ENCODE measurements around the gene KCNH1.

The KCNH1 gene

GRCh38 chr1:210706246-210706645 is 427.7 kb downstream of the KCNH1 start:
- DNase-seq, result no peak

- no peak for DNase-seq
Measured at GRCh38 chr1:210705086-210705485, 428.9 kb downstream of the KCNH1 start.

GRCh38 chr1:210703593-210703992 is 430.4 kb downstream of the KCNH1 start:
- DNase-seq, result no peak

GRCh38 chr1:210702506-210702905 is 431.4 kb downstream of the KCNH1 start:
- no peak for DNase-seq

GRCh38 chr1:210700511-210700910 is 433.4 kb downstream of the KCNH1 start:
- no peak for DNase-seq

GRCh38 chr1:210700083-210700482 is 433.9 kb downstream of the KCNH1 start:
- no peak for DNase-seq

GRCh38 chr1:210698661-210699060 is 435.3 kb downstream of the KCNH1 start:
- no peak for DNase-seq

GRCh38 chr1:210697185-210697584 is 436.8 kb downstream of the KCNH1 start:
- DNase-seq, result no peak

GRCh38 chr1:210696709-210697108 is 437.2 kb downstream of the KCNH1 start:
- DNase-seq, result no peak

- no peak for DNase-seq
Measured at GRCh38 chr1:210695026-210695425, 438.9 kb downstream of the KCNH1 start.

- DNase-seq, result no peak
Measured at GRCh38 chr1:210692796-210693195, 441.2 kb downstream of the KCNH1 start.

- DNase-seq, result no peak
Measured at GRCh38 chr1:210691039-210691610, 442.8 kb downstream of the KCNH1 start.

GRCh38 chr1:210690236-210690635 is 443.7 kb downstream of the KCNH1 start:
- no peak for DNase-seq

GRCh38 chr1:210689826-210690225 is 444.1 kb downstream of the KCNH1 start:
- DNase-seq, result no peak

GRCh38 chr1:210688512-210689234 is 445.3 kb downstream of the KCNH1 start:
- no peak for DNase-seq

- DNase-seq, result no peak
Measured at GRCh38 chr1:210687582-210688279, 446.2 kb downstream of the KCNH1 start.

- DNase-seq, result no peak
Measured at GRCh38 chr1:210686841-210687240, 447.1 kb downstream of the KCNH1 start.

- DNase-seq, result no peak
Measured at GRCh38 chr1:210685295-210685650, 448.7 kb downstream of the KCNH1 start.

GRCh38 chr1:210684466-210685294 is 449.3 kb downstream of the KCNH1 start:
- DNase-seq, result no peak

- DNase-seq, result no peak
Measured at GRCh38 chr1:210683403-210684047, 450.4 kb downstream of the KCNH1 start.

- no peak for DNase-seq
Measured at GRCh38 chr1:210681158-210681557, 452.8 kb downstream of the KCNH1 start.

- DNase-seq, result no peak
Measured at GRCh38 chr1:210678306-210678705, 455.6 kb downstream of the KCNH1 start.

- no peak for DNase-seq
Measured at GRCh38 chr1:210677533-210677932, 456.4 kb downstream of the KCNH1 start.

Data from right forelimb (tissue), 1 donor.